DOHH2 (cell line): ENCODE measurements around the gene RIOX2.

Experiments used
- EZH2phosphoT487 ChIP-seq: fragments of 200-600 bp; sonication (generic); IDR thresholded peaks from 2 replicates; pipeline ENCODE4 v1.6.1; 2017; ENCODE audit warnings: borderline replicate concordance, mild to moderate bottlenecking, antibody characterized with exemption, low read length, moderate library complexity, mixed read lengths
- TF ChIP-seq, protein P1 (sequence below): fragments of 200-600 bp; sonication (generic); IDR thresholded peaks from one replicate; pipeline ENCODE4 v1.5.1; 2014; ENCODE audit warnings: antibody characterized with exemption, mild to moderate bottlenecking, low read depth, low read length; ENCODE audit not compliant: poor library complexity, severe bottlenecking

DNA sequence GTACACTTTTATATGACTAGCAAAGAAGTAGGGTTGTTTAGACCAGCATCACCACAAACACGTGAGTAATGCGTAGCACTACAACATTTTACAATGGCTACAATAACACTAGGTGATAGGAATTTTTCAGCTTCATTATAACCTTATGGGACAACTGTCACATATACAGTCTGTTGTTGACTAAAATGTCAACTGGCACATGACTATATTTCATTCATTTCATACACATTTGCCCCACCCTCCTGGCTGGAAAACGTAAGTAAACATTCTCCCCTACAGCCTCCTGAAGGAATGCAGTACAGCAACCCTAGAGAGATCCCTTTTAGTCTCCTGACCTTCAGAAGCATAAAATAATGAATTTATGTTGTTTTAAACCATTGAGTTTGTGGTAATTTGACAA, 16.2 kb downstream of the RIOX2 start:
- TF ChIP-seq, protein P1, sequence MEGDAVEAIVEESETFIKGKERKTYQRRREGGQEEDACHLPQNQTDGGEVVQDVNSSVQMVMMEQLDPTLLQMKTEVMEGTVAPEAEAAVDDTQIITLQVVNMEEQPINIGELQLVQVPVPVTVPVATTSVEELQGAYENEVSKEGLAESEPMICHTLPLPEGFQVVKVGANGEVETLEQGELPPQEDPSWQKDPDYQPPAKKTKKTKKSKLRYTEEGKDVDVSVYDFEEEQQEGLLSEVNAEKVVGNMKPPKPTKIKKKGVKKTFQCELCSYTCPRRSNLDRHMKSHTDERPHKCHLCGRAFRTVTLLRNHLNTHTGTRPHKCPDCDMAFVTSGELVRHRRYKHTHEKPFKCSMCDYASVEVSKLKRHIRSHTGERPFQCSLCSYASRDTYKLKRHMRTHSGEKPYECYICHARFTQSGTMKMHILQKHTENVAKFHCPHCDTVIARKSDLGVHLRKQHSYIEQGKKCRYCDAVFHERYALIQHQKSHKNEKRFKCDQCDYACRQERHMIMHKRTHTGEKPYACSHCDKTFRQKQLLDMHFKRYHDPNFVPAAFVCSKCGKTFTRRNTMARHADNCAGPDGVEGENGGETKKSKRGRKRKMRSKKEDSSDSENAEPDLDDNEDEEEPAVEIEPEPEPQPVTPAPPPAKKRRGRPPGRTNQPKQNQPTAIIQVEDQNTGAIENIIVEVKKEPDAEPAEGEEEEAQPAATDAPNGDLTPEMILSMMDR = no peak
- TF ChIP-seq EZH2phosphoT487 = no peak
